ENCODE results near the gene CSRP2.

CSRP2 gene

DNA sequence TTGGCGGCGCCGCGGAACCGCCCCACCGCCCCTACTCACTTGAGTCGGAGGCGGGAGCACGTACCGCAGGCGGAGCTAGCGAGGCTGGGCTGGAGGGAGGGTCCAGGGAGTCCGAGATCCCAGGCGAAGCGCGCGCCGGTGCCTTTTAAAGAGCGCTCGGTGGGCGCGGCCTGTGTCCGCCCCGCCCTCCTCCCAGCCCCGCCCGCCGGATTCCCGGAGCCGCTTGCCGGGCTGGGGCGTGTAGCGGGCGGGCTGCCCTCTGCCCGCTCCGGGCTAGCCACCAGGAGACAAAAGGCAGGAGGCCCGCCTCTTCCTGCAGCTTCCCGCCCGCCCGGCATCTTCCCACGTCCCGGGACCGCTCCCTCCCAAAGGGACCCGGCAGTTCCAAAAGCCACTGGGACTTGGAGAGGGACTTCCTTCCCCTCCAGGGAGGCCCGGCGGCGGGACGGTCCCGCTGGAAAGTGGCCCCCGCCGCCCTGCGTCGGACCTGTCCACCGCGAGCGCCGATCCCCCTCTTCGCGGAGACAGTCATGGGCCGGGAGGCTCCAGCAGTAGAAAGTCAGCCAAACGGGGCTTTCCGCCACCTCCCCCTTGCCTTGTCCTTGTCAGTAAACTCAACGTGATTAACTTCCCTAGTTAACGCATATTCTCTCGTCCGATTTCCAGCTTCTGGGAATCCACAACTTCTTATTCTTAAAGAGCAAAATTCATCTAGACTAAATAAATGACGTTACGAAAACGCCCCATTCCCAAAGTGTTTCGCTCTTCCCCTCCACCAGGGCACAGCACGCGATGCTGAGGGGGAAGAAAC, at the start of gene CSRP2:
TSS of gene CSRP2 (minus strand) at position 121 of the 811 bp plus-strand sequence. CDS start 12,759 bp downstream, outside the sequence.
- peak; percentile 20 to 31 for DNase-seq (ENCODE audit: low read depth in 2 of 2)

DNA sequence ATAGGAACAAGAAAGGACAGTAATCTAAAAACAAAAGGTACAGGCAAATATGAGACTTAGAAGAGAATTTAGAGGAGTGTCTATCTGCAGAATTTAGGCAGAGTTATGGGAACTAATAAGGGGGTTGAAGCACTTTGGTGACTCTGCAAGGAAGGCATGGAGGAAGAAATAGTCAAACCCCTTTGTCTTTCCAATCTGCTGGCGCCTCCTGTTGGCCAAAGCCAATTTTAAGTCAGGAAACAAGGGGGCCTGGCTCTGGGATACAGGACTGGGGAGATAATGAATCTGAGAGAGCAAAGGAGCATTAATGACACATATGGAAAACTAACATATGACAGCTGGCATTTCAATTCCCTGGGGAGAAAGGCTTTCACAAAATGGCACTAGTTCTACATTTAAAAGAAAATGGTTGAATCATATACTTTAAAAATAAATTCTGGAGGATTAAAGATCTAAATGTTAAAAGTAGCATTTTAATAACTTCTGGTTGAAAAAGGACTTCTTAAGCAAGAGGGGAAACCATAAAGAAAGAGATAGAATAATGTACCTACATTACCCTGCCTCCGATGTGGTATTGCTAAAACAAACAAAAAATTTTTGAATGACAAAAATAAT, 48.5 kb upstream of the CSRP2 start:
- no peak for DNase-seq (ENCODE audit: low read depth in 2 of 2)

DNA sequence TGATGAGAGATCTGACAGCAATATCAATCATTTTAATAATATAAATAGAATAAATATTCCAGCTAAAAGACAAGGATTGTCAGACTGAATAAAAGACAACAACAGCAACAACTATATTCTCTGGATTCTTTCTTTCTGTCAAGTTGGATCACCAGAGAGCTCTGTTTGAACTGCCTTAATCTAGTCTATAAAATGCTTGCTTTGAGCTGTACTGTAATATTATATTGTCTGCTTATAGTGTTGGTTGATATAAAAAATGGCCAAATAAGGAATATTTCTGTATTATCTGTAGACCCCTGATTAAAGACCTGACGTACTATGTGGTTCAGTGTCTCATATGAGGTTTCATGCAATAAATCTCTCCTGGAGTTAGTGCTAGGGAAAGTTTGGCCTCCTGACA, 46.3 kb upstream of the CSRP2 start:
- no peak for DNase-seq (ENCODE audit: low read depth in 2 of 2)

DNA sequence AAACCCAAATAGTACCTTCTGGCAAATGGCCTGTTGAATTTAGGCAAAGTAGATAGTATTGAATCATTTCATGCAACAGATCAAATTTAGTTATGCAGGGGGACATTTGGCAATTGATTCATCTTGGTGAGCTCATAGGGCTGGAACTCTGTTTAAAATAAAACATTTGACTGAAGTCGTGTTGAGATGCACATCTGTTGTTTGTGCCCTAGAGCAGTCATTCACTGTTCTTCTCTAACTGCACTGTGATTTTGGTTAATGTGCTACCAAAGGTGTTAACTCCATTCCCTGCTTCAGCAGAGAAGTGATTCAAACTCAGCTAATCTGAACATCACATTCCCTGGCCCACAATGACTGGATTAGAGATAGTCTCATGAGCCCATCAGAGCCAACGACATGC, 44.0 kb upstream of the CSRP2 start:
- no peak for DNase-seq (ENCODE audit: low read depth in 2 of 2)

DNA sequence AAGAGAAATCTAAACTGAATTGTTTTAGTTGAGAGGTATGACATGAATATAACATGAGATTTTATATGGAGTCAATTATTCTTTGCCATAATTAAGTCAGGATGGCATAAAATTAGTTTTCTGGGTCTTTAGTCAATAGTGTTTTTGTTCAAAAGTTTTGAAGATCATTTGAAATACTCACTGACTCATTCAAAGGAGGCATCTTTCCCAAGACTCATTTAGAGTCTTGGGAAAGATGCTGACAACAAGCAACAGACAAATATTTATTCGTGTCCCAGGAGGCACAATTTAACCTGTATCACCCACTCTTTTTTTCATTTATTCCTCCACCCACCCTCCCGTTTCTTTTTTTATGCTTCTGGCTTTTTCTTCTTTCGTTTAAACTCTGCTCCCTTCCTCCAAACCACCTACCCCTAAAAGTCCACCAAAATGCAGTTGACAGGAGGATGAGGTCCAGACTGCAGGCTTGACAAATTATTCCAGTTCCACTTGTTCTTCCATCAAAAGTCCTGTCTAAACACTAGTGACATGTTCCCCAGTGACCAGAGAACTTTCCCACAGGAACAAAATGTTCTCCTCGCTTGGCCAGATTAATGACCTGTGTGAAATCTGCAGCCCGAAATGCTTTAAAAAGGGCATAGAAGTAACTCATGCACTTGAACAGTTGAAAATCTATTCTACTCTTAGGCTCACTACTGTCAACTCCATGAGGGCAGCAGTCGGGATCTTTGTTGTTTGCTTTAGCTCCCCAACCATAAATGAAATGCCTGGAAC, 43.3 kb upstream of the CSRP2 start:
- no peak for DNase-seq (ENCODE audit: low read depth in 2 of 2)

DNA sequence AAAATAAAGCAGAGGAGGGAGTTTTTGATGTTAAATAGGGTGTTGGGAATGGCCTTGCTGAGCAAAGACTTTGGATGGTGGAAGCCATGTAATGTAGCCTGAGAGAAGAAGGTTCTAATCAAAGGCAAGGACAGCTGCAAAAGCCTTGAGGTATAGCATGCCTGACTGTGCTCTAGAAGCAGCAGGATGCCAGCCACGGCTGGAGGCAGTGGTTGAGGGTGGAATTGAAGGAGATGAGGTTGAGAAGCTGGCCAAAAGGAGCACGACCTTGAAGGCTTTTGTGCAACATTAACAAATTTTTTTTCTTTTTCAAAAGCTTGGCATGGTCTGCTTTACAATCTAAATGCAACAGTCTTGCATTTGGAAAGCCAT, 42.3 kb upstream of the CSRP2 start:
- no peak for DNase-seq (ENCODE audit: low read depth in 2 of 2)

DNA sequence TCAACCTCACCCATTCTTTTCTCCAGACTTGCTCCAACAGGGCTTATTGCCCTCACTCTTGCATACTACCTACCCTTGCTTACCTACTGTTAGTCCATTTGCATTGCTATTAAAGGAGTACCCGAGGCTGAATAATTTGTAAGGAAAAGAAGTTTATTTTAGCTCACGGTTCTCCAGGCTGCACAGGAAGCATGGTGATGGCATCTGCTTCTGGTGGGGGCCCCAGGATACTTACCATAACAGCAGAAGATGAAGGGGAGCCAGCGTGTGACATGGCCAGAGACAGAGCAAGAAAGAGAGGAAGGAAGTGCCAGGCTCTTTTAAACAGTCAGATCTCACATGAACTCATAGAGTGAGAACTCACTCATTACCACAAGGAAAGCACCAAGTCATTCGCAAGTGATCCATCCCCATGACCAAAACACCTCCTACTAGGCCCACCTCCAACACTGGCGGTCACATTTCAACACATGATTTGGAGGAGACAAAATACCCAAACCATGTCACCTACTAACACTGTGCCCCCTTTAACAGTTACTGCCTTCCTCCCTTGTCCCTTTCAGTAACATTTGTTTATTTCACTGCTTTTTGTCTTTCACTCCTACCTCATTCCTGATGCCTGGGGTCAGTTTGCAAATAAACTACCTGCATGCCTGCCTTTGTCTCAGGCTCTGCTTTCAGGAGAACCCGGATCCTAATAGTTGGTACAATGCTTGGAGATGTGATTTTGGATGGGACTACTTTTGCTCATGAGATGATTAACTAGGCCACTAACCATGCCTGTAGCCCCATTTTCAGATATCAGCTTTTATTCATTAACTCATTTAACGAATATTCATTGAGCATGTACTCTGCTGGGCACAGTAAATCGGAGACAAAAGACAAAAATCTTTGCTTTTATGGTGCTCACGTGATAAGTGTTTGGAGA, 41.6 kb upstream of the CSRP2 start:
- DNase-seq (ENCODE audit: low read depth in 2 of 2), result no peak

DNA sequence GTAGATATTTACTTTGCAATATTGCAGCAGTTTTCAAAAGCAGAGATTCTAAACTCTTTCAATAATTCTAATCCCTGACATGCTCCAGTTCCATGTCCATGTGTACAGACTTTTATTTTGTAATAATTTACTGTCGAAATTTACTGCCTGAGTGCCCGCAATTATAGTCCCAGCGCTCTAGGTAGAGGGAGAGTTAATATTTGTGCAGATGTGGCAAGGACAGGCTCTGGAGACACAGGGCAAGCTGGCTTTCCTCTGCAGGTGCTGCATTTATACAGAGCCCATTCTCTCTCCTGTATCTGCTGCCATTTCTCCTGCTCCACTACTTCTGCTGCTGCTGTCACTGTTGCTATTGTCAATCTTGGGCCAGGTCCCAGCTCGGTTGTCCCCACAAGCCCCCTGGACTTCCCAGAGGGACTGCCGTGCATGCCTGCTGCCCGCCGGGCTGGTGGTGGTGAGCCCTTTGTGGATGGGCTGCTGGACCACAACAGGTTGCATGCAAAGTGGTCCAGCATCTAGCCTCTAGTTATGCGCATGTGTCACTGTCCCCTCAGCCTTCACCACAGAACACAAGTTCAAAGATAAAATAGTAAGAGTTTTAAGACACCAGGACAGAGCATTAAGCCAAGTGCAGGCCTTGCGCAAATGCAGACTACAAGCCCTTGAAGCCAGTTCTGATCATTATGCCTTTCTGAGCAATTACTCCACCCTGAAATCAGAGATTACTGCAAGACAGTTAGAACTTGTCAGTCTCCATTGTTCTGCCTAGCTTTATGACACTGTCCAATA, 40.8 kb upstream of the CSRP2 start:
- DNase-seq (ENCODE audit: low read depth in 2 of 2), result no peak

DNA sequence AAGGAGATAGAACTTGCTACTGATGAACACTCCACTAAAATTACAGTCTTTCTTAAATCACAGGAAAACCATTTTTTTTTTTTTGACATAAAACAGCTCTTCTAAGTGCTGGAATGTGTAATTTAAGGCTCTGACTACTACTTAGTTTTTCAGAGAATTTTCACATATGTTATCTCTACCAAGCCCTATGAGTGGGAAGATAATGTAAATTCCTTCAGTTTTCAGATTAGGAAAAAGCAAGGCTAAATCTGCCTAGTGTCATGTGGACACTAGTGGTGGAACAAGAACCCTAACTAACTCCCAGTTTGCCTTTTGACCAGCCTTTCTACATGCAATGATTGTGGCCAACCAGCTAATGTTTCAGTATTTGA, 37.3 kb upstream of the CSRP2 start:
- no peak for DNase-seq (ENCODE audit: low read depth in 2 of 2)

DNA sequence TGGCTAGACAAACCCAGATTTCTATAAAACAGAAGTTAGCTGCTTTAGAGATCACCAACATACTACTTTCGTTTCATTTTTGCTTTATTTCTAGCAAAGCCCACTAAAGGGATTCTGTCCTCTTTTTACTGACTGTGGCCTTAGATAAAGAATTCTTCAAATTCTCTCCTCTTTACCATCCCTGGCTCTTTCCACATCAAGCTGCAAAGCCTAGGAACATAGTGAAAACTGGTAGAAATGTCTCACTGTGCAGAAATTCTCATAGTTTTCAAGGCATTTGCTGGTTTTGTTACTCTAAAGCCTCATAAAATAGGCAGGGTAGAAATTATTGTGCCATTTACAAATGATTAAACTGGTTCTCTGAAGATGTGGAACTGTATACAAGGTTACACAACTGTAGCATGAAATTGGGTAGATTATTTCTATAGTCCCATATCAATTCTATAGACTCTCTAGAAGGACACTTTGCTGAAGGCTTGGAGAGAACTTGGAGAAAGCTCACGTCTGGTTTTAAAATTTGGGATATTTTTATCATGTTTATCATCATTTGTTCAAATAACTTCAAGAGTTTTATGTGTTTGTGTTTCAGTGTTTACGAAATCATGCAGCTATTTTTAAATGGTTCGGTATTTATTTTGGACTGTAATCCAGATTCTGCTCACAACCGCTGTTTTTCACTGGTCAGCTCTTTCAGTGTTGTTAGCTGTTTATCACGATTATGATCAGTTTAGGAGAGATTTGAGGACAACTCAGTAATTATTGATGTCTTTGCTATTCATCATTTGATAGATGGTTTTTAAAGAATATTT, 36.7 kb upstream of the CSRP2 start:
- DNase-seq (ENCODE audit: low read depth in 2 of 2), result no peak

DNA sequence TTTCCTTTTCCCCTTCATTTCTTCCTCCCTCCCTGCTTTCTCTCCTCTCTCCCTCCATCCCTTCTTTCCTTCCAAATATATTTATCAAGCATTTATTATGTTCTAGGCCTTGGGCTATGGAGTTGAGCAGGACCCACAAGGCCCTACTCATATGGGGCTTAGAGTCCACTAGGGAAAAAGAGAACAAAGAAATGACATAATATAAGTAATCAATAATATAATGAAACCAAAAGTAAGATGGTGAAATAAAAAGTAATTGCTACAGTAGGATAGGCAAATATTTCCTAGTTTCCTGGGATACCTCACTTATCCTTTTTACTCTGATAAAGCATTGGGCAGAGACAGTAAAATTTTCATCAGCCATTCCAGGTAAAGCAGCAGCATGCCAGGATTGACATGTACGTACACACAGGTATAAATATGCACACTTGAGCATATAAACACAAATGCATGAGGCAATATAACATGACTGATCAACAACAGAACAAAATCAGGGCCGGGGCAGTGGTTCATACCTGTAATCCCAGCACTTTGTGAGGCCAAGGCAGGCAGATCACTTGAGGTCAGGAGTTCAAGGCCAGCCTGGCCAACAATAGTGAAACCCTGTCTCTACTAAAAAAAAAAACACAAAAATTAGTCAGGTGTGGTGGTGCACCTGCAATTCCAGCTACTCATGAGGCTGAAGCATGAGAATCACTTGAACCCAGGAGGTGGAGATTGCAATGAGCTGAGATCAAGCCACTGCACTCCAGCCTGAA, 35.5 kb upstream of the CSRP2 start:
- DNase-seq (ENCODE audit: low read depth in 2 of 2), result no peak

DNA sequence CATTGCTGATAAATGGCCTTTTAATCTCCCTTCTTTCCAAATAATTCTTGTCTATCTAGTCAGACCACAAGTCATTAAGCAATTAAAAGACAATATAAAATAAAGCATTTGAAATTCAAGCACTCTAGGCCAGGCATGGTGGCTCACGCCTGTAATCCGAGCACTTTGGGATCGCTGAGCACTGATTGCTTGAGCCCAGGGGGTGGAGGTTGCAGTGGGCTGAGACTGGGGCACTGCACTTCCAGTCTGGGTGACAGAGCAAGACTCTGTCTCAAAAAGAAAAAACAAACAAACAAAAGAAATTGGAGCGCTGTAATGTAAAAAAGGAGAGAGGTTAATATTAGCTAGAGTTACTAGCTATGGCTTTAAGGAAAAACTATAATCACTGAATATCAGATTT, 30.5 kb upstream of the CSRP2 start:
- no peak for DNase-seq (ENCODE audit: low read depth in 2 of 2)

DNA sequence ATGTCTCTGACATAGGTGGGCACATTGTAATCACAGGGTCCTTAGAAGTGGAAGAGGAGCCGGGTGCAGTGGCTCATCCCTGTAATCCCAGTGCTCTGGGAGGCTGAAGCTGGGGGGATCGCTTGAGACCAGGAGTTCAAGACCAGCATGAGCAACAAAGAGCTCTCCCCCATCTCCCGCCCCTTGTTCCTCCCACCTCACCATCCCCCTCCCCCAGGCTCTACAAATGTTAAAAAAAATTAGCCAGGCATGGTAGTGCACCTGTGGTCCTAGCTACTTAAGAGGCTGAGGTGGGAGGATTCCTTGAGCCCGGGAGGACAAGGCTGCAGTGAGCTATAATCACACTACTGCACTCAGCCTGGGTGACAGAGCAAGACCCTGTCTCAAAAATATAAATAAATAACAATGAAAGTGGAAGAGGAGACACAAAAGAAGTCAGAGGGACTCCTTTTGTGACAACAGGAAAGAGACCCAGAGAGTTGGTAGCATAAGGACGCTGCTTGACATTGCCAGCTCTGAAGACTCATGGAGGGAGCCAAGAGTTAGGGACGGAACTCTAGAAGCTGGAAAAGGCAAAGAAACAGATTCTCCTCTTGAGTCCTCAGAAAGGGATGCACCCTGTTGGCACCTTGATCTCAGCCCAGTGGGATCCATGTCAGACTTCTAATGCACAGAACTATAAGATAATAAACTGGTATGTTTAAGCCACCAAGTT, 29.6 kb upstream of the CSRP2 start:
- DNase-seq (ENCODE audit: low read depth in 2 of 2), result no peak

DNA sequence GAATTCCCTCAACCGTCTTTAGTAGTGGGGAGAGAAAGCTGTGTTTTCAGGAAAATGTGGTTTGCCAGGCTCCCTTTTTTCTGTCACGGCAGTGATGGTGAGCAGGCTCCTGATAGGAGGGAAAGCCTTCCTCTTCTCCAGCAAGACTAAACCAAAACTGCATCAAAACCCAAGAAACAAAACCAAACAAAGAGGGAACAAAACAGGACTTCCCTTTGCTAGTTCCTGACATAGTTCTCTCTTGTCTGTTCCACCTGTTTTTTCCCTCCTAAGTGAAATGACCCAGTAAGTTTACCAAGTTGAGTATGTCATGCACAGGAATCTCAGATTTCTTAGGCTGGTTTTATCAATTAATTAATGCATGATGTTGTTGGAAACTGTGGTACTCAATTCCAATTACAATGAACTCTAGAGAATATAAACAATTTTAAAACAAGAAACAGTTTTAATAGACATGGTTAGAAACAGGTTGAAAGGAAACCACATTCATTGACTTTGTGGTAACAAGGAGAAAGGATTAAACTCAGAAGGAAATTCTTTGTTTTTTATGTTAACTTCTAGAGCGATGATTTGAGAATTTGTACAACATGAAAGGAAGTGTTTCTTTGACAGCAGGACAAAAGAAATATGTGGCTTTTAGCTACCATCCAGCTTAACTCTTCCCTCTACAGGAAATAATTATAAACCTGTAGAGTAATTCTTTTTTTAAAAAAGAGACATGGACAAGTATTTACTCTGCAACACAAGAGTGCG, 23.0 kb upstream of the CSRP2 start:
- DNase-seq (ENCODE audit: low read depth in 2 of 2), result no peak

DNA sequence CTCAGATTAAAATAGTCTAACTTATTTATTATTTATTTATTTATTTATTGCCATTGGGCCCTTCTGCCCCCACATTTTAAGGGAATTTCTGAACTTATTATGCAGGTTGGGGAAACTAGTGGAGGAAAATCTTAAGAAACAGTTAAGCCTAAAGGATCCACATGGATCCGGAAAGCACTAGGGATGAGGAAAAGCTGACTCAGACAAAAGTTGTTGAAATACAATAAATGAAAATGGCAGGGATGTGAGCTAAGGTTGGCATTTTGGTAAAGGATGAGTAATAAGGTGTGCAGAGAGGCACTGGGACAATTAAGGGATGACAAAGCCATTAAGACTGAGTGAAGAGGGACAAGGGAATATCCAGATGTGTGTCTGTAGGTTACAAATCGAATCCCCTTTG, 20.7 kb upstream of the CSRP2 start:
- no peak for DNase-seq (ENCODE audit: low read depth in 2 of 2)

DNA sequence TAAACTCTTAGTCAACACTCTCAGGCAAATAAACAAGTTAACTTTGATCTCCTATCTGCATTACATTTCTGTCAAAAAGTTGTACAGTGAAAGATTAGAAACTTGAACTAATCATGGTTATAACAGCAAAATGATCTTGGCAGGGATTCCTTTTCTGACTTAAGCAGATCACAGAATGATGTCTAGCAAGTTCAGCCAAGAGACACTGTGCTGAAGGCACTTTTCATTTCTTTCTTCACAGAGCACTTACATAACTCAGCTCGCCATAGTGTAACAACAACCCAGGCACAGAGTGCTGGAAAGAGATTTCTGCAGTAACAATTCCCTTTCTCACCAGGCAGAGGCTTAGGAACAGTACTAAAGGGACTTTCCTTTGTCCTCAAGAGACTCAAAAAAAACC, 19.6 kb upstream of the CSRP2 start:
- no peak for DNase-seq (ENCODE audit: low read depth in 2 of 2)

DNA sequence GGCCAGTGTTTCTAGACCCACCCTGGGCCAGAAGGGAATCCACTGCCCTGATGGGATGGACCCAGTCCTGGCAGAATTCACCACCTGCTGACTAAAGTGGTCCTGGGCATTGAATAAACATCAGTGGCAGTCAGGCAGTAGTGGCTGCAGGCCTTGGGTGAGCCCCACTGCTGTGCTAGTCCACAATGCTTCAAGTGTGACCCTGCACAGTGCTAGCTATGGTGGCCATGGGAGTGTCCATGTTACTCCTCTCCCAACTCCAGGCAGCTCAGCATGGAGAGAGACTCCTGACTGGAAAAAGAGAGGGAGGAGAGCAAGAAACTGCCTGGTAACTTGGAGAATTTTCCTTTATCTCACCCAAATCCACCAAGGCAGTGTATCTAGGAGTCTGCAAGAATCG, 17.5 kb upstream of the CSRP2 start:
- DNase-seq (ENCODE audit: low read depth in 2 of 2), result no peak

DNA sequence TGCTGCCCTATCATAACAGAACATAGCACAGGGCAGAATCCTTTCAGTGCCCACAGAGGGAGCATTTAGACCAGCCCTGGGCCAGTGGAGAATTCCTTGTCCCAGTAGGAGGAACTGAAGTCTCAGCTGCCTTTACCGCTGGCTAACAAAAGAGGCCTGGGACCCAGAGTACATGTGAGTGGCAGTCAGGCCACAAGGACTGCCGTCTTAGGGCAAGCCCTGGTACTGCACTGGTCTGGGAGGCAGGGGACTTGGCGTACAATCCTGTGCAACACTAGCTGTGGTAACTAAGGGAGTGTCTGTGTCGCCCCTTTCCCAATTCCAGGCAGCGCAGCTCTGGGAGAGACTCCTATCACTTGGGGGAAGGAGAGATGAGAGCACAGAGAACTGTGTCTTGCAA, 17.0 kb upstream of the CSRP2 start:
- no peak for DNase-seq (ENCODE audit: low read depth in 2 of 2)
